Naive thymus-derived CD4-positive, alpha-beta T cell (primary cell): ENCODE measurements around the gene NENF. TPM values are rescaled to one million over a fixed set of nuclear protein-coding genes. Genes with fewer than 3 reads are reported as not detected.

Source experiments
- ATAC-seq: fragments of 150-1000 bp; cut with Tn5 transposase; 2 replicates; pipeline ENCODE4 v1.10.0; 2021; ENCODE audit warnings: mild to moderate bottlenecking, moderate library complexity
- CTCF ChIA-PET: fragments of 350-600 bp; sonication (Branson Sonifier 250); formaldehyde crosslinking; loops from one replicate; lab custom pipeline; 2021; ENCODE audit warnings: antibody characterized with exemption; lab: Charles Lee
- POLR2A ChIA-PET: fragments of 350-600 bp; sonication (Branson Sonifier 250); formaldehyde crosslinking; loops from one replicate; lab custom pipeline; 2021; ENCODE audit warnings: antibody characterized with exemption, inconsistent platforms; lab: Charles Lee
- DNase-seq, 9 donors: peaks; one replicate each; pipeline versions ENCODE4 v3.0.0 to v3.0.0-alpha.2; 2020 to 2022; ENCODE audit warnings: mixed read lengths in 1 of 9
- H3K27ac ChIP-seq: one replicate; pipeline ENCODE4 v1.7.0; 2013; ENCODE audit warnings: mild to moderate bottlenecking, low read depth, low read length, moderate library complexity
- H3K27me3 ChIP-seq, 2 donors: one replicate each; pipeline ENCODE4 v1.7.0; 2013; ENCODE audit warnings: low read length in 2 of 2, mild to moderate bottlenecking in 2 of 2, moderate library complexity in 2 of 2; ENCODE audit not compliant: control insufficient read depth in 2 of 2, insufficient read depth in 2 of 2
- H3K36me3 ChIP-seq, 3 experiments: 1 replicate in 2 of 3; 2 replicates in 1 of 3; pipeline ENCODE4 v1.7.0; 2013; ENCODE audit warnings: low read length in 3 of 3, mild to moderate bottlenecking in 3 of 3, moderate library complexity in 1 of 3; ENCODE audit not compliant: insufficient read depth in 3 of 3, control insufficient read depth in 2 of 3
- H3K4me1 ChIP-seq, 2 donors: one replicate each; pipeline ENCODE4 v1.7.0; 2013; ENCODE audit warnings: low read length in 2 of 2, mild to moderate bottlenecking in 2 of 2, moderate library complexity in 1 of 2; ENCODE audit not compliant: control insufficient read depth in 2 of 2, insufficient read depth in 2 of 2
- H3K4me3 ChIP-seq: 2 replicates; pipeline ENCODE4 v1.7.0; 2013; ENCODE audit warnings: mild to moderate bottlenecking, low read length
- H3K9me3 ChIP-seq, 3 experiments: 1 replicate in 2 of 3; 2 replicates in 1 of 3; pipeline ENCODE4 v1.7.0; 2013; ENCODE audit warnings: low read length in 3 of 3; ENCODE audit not compliant: control insufficient read depth in 2 of 3
- H3K27ac Mint-ChIP-seq, 9 donors: one replicate each; pipeline ENCODE4 v1.8.0; 2020 to 2022; ENCODE audit warnings: mixed read lengths in 9 of 9, mild to moderate bottlenecking in 8 of 9, moderate library complexity in 5 of 9, inconsistent platforms in 2 of 9
- H3K27me3 Mint-ChIP-seq, 5 donors: one replicate each; pipeline ENCODE4 v1.8.0; 2021 to 2022; ENCODE audit warnings: mixed read lengths in 5 of 5, mild to moderate bottlenecking in 1 of 5
- H3K36me3 Mint-ChIP-seq, 5 donors: one replicate each; pipeline ENCODE4 v1.8.0; 2020 to 2022; ENCODE audit warnings: mixed read lengths in 5 of 5, mild to moderate bottlenecking in 3 of 5, inconsistent platforms in 1 of 5
- H3K4me1 Mint-ChIP-seq, 7 donors: one replicate each; pipeline ENCODE4 v1.8.0; 2020 to 2022; ENCODE audit warnings: mixed read lengths in 7 of 7, mild to moderate bottlenecking in 3 of 7, inconsistent platforms in 1 of 7
- H3K4me3 Mint-ChIP-seq, 10 donors: one replicate each; pipeline ENCODE4 v1.8.0; 2020 to 2022; ENCODE audit warnings: mild to moderate bottlenecking in 10 of 10, mixed read lengths in 10 of 10, moderate library complexity in 6 of 10, inconsistent platforms in 2 of 10
- H3K9me3 Mint-ChIP-seq, 11 donors: one replicate each; pipeline ENCODE4 v1.8.0; 2020 to 2022; ENCODE audit warnings: mixed read lengths in 11 of 11, mild to moderate bottlenecking in 4 of 11, inconsistent platforms in 1 of 11, moderate library complexity in 1 of 11
- intact Hi-C, 2 donors: fragments of 100-400 bp; cut with micrococcal nuclease; formaldehyde crosslinking; loops; one replicate each; pipeline ENCODE4 v1.15.1; 2023
- polyA plus RNA-seq, 2 donors: library from polyadenylated mRNA; unstranded; fragments of 300-500 nt; fragmentation: Illumina TruSeq; gene quantifications; one replicate each; pipeline ENCODE4 v1.2.3, GENCODE V29; 2021
- total RNA-seq, 6 experiments: library from RNA in 5 of 6; stranded (reverse) in 5 of 6; gene quantifications; 1 replicate in 5 of 6; 2 replicates in 1 of 6; pipeline ENCODE4 v1.2.3 and lab custom pipeline; 2021 to 2026

NENF gene
- total and polyA plus RNA-seq, 7 experiments from 2014 or later, result 16.0 to 73.0 (median 22.9) TPM

- ChIA-PET CTCF (interaction anchor here (0.6 kb wide), 1 partner anchor 379 kb away, joined by 3 read pairs; no protein-coding TSS in a partner anchor), POLR2A (no interaction called here)
- Mint-ChIP-seq H3K27ac (no peak overlapping the region), H3K27me3 (peaks cover 0 to 30% (median 4%) of the 10 kb centered on the region in 5 donors), H3K4me3 (no peak overlapping the region), H3K4me1 (peaks cover 4 to 18% (median 13%) of the 10 kb centered on the region in 7 donors), H3K36me3 (peaks cover 0 to 3% (median 0%) of the 10 kb centered on the region in 5 donors), H3K9me3 (no peaks in the 10 kb centered on the region)
- ATAC-seq, result no peak
- Histone ChIP-seq H3K27me3 (no peaks in the 10 kb centered on the region), H3K27ac (no peak overlapping the region), H3K4me3 (no peak overlapping the region), H3K36me3 (no peaks in the 10 kb centered on the region), H3K4me1 (peaks cover 0 to 7% of the 10 kb centered on the region in 2 donors), H3K9me3 (no peaks in the 10 kb centered on the region)
- DNase-seq, result no peak
- intact Hi-C loops, result no loop called here
Measured at GRCh38 chr1:212428496-212428895, 4.2 kb upstream of the NENF start.

DNA sequence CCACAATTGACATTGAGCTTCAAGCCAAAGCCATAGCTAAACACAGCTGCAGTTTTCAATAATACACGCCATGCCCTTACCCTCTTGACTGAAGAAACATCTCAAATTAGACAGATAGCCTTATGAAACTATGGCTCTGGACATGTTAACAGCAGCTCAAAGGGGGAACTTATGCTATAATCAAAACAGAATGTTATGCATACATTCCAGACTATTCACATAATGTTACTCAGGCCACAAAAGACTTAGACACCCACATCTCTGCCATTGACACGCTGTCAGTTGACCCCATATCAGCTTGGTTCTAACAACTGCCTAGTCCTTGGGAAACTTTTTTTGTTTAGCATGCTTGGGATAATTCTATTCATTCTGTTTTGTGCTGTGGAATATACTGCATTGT is 2.3 kb upstream of the NENF start:
- no peaks in the 10 kb centered on the region for H3K9me3 ChIP-seq
- ATAC-seq (no peak), DNase-seq (no peak)
- ChIA-PET POLR2A (interaction anchor here (1.6 kb wide), 1 partner anchor 15 kb away, joined by 4 read pairs; no protein-coding TSS in a partner anchor), CTCF (interaction anchor here (1.1 to 1.9 kb wide), 2 partner anchors 8 to 25 kb away, joined by 3 to 14 read pairs; no protein-coding TSS in a partner anchor)
- H3K4me1 Mint-ChIP-seq, result peaks cover 17 to 34% (median 27%) of the 10 kb centered on the region in 7 donors
- no peaks in the 10 kb centered on the region for H3K36me3 Mint-ChIP-seq
- H3K27me3 ChIP-seq, result no peaks in the 10 kb centered on the region
- no peak overlapping the region for H3K27ac Mint-ChIP-seq
- H3K27me3 Mint-ChIP-seq, result peaks cover 0 to 14% (median 0%) of the 10 kb centered on the region in 5 donors
- H3K4me3 Mint-ChIP-seq, result no peak overlapping the region
- H3K27ac ChIP-seq, result no peak overlapping the region
- H3K4me1 ChIP-seq, result peaks cover 7 to 21% of the 10 kb centered on the region in 2 donors
- no peaks in the 10 kb centered on the region for H3K36me3 ChIP-seq
- intact Hi-C loops, result loop anchor here (5.0 kb wide), 4 partner anchors 127 to 1168 kb away; partner anchors contain the start of genes LPGAT1 (in 1 of the 2) and SLC30A1 (in 1 of the 2)
- no peaks in the 10 kb centered on the region for H3K9me3 Mint-ChIP-seq
- H3K4me3 ChIP-seq, result no peak overlapping the region

DNA sequence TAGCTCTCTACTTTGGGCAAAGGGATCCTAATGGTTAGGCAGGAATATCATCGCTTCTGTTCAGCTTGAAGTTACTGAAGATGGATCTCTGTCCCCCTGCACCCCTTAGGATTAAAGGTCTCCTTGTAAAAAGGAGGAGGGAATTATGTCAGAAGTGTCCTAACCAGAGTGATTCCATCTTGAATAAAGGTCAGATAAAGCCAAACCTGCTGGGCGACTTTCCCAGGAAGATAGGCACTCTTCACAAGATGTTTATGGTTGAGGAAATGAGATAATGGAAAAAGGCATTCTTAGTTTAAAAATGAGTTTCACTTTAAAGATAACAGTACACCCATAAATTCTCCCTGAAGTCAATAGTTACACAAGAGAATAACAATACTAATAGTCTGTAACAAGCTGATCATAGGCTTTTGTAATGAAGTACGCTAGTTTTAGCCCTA is 1.7 kb upstream of the NENF start:
- H3K4me1 ChIP-seq, result peaks cover 7 to 21% of the 10 kb centered on the region in 2 donors
- no peak for ATAC-seq
- CTCF ChIA-PET, result interaction anchor here (1.1 to 1.9 kb wide), 2 partner anchors 9 to 25 kb away, joined by 3 to 14 read pairs; no protein-coding TSS in a partner anchor
- Mint-ChIP-seq H3K4me3 (peak overlapping the region in 2 of 10 donors; percentile 37), H3K27me3 (peaks cover 0 to 14% (median 0%) of the 10 kb centered on the region in 5 donors), H3K36me3 (no peaks in the 10 kb centered on the region), H3K9me3 (no peaks in the 10 kb centered on the region), H3K27ac (peak overlapping the region in 1 of 9 donors; percentile 25), H3K4me1 (peaks cover 17 to 39% (median 29%) of the 10 kb centered on the region in 7 donors)
- no peak overlapping the region for H3K27ac ChIP-seq
- intact Hi-C loops, result loop anchor here (5.0 kb wide), 4 partner anchors 126 to 1169 kb away; partner anchors contain the start of genes LPGAT1 (in 1 of the 2) and SLC30A1 (in 1 of the 2)
- no peaks in the 10 kb centered on the region for H3K9me3 ChIP-seq
- H3K4me3 ChIP-seq, result no peak overlapping the region
- POLR2A ChIA-PET, result interaction anchor here (1.6 kb wide), 1 partner anchor 15 kb away, joined by 4 read pairs; no protein-coding TSS in a partner anchor
- no peaks in the 10 kb centered on the region for H3K27me3 ChIP-seq
- no peaks in the 10 kb centered on the region for H3K36me3 ChIP-seq
- no peak for DNase-seq

- Mint-ChIP-seq H3K27ac (peak overlapping the region in 5 of 9 donors; percentile 19 to 54 (median 25)), H3K4me1 (peaks cover 17 to 41% (median 30%) of the 10 kb centered on the region in 7 donors), H3K36me3 (no peaks in the 10 kb centered on the region), H3K27me3 (peaks cover 0 to 10% (median 0%) of the 10 kb centered on the region in 5 donors), H3K9me3 (no peaks in the 10 kb centered on the region), H3K4me3 (peak overlapping the region; percentile 14 to 53 (median 37))
- intact Hi-C loops, result loop anchor here (1.0 to 5.0 kb wide), 10 partner anchors 17 to 1169 kb away; partner anchors contain the start of genes DTL (in 2 of the 2), INTS7 (in 2 of the 2), PACC1 (in 2 of the 2) and PPP2R5A (in 2 of the 2)
- DNase-seq (no peak), ATAC-seq (no peak)
- peaks cover 7 to 21% of the 10 kb centered on the region in 2 donors for H3K4me1 ChIP-seq
- H3K27me3 ChIP-seq, result no peaks in the 10 kb centered on the region
- CTCF ChIA-PET, result interaction anchor here (1.8 to 1.9 kb wide), 2 partner anchors 24 to 25 kb away, joined by 13 to 14 read pairs; no protein-coding TSS in a partner anchor
- POLR2A ChIA-PET, result interaction anchor here (1.0 to 1.7 kb wide), 2 partner anchors 17 to 146 kb away, joined by 3 to 14 read pairs; partner anchors contain the start of gene PACC1
- no peak overlapping the region for H3K27ac ChIP-seq
- no peaks in the 10 kb centered on the region for H3K36me3 ChIP-seq
- H3K9me3 ChIP-seq, result no peaks in the 10 kb centered on the region
- H3K4me3 ChIP-seq, result no peak overlapping the region
Measured at GRCh38 chr1:212431644-212432043, 1.1 kb upstream of the NENF start.

DNA sequence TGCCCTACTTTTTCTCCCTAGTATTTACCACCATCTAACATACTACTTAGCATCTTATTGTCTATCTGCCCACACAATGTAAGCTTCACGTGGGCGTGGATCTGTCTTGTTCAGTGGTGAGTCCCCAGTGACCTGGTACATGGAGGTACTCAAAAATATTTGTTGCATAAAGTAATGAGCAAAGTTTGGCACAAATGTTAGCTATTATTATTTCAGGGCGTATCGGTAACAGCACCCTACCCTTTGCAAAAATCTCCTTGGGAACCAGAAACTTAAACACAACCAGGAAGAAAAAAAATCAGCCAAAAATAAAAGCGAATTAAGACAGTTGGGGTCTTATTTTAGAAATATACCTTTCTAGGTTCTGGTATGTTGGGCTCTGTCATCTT is 454 bp upstream of the NENF start:
- H3K9me3 Mint-ChIP-seq, result no peaks in the 10 kb centered on the region
- Histone ChIP-seq H3K4me3 (peak overlapping the region; percentile 58), H3K27me3 (no peaks in the 10 kb centered on the region), H3K4me1 (peaks cover 9 to 21% of the 10 kb centered on the region in 2 donors), H3K36me3 (no peaks in the 10 kb centered on the region), H3K27ac (peak overlapping the region; percentile 51), H3K9me3 (no peaks in the 10 kb centered on the region)
- ChIA-PET CTCF (interaction anchor here (1.8 kb wide), 1 partner anchor 24 kb away, joined by 13 read pairs; no protein-coding TSS in a partner anchor), POLR2A (interaction anchor here (1.0 to 1.7 kb wide), 3 partner anchors 18 to 397 kb away, joined by 3 to 14 read pairs (median 3); partner anchors contain the start of genes DTL, INTS7 and PACC1)
- intact Hi-C loops, result loop anchor here (1.0 to 5.0 kb wide), 10 partner anchors 18 to 1170 kb away; partner anchors contain the start of genes DTL (in 2 of the 2), INTS7 (in 2 of the 2), PACC1 (in 2 of the 2) and PPP2R5A (in 2 of the 2)
- DNase-seq (no peak), ATAC-seq (no peak)
- no peaks in the 10 kb centered on the region for H3K36me3 Mint-ChIP-seq
- peaks cover 0 to 7% (median 0%) of the 10 kb centered on the region in 5 donors for H3K27me3 Mint-ChIP-seq
- H3K4me3 Mint-ChIP-seq, result peak overlapping the region; percentile 64 to 85 (median 78)
- H3K27ac Mint-ChIP-seq, result peak overlapping the region in 8 of 9 donors; percentile 39 to 79 (median 54)
- peaks cover 17 to 41% (median 30%) of the 10 kb centered on the region in 7 donors for H3K4me1 Mint-ChIP-seq
